H1 (cell line): ENCODE data around the gene RAD51B. TPM values are rescaled to one million over a fixed set of nuclear protein-coding genes. Genes with fewer than 3 reads are reported as not detected.

Experiments
- BRCA1 ChIP-seq: IDR thresholded peaks from 2 replicates; pipeline ENCODE4 v1.6.1; 2012; ENCODE audit warnings: low read depth, low read length, improper control_type of control experiment
- CBX5 ChIP-seq: fragments of 300-800, 300-1000 bp; sonication (generic); IDR thresholded peaks from 2 replicates; pipeline ENCODE4 v1.7.1; 2016; ENCODE audit warnings: antibody characterized with exemption, low read length, low read depth
- EZH2 ChIP-seq: fragments of 200-600 bp; sonication (generic); IDR thresholded peaks from 2 replicates; pipeline ENCODE4 v1.7.1; 2012; ENCODE audit warnings: low read depth, mild to moderate bottlenecking, moderate library complexity, low read length, inconsistent platforms; ENCODE audit not compliant: severe bottlenecking
- KDM4A ChIP-seq: IDR thresholded peaks from one replicate; pipeline ENCODE4 v1.7.1; 2012; ENCODE audit warnings: low read depth, mild to moderate bottlenecking, moderate library complexity, low read length, inconsistent platforms; ENCODE audit not compliant: severe bottlenecking
- NANOG ChIP-seq: IDR thresholded peaks from 2 replicates; pipeline ENCODE4 v1.6.1; 2011; ENCODE audit warnings: low read length, low read depth, mild to moderate bottlenecking, inconsistent platforms; ENCODE audit not compliant: insufficient read depth, poor library complexity, severe bottlenecking
- polyA plus RNA-seq, 7 experiments: library from polyadenylated mRNA; depleted of rRNA in 3 of 7; stranded (reverse) in 5 of 7; unstranded in 2 of 7; fragments of >200 nt in 5 of 7; fragments of 200-250 nt in 2 of 7; gene quantifications; 1 replicate in 5 of 7; 2 replicates in 1 of 7; 4 replicates in 1 of 7; pipeline versions ENCODE4 v1.2.1 to v1.2.3, GENCODE V29; 2011 to 2013; ENCODE audit warnings: missing spikeins in 2 of 7, mixed read lengths in 2 of 7
- total RNA-seq: library from RNA; stranded (reverse); fragmentation: NEBNext Ultra II Directional; extraction: Animal tissue kit (Norgen Biotek cat#: 25700); gene quantifications from 2 replicates; pipeline ENCODE4 v1.2.1, GENCODE V29; 2021
- TF ChIP-seq, protein P1 (sequence below): IDR thresholded peaks from 2 replicates; pipeline ENCODE4 v1.6.1; 2011; ENCODE audit warnings: low read depth, mild to moderate bottlenecking, low read length; ENCODE audit not compliant: insufficient read depth

Gene RAD51B
- total and polyA plus RNA-seq, 2 of the 8 experiments (the other 6 are each of a cell fraction or from before 2014, with no cell fraction given), result 3.9 to 14.9 TPM

DNA sequence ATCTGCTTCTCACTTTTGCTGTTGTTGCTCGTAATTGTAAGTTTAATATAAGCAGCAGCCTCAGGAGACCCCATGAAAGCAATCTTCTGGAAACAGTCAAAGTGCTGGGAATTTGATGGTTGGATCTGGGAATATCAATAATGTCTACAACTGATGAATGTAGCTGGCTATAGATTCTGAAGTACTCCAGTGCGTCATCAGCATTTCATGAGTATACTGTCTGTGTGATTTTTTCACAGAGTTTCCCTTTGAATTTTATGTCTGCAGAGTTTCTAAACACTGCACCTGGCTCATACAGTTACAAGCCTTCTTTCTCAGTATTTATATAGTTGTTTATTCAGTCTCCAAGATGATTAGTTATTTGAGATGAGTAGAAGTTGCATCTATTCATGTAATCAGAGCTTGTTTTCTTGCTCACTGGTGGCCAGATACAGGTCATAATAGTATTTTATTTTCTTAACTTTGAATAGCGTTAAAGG lies 222.3 kb downstream of the RAD51B start (continued):
- TF ChIP-seq KDM4A, result no peak
- TF ChIP-seq CBX5, result no peak
- TF ChIP-seq NANOG, result no peak
- TF ChIP-seq BRCA1, result no peak
- no peak for TF ChIP-seq EZH2
- TF ChIP-seq, protein P1, sequence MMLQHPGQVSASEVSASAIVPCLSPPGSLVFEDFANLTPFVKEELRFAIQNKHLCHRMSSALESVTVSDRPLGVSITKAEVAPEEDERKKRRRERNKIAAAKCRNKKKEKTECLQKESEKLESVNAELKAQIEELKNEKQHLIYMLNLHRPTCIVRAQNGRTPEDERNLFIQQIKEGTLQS, result no peak
- TF ChIP-seq, all 59 proteins: peak for 0
